ENCODE measurements around the gene EPM2A.

- TF ChIP-seq CTCF (IDR thresholded peaks at IDR 0.05), result no peak
- no peak for TF ChIP-seq POLR2A (IDR thresholded peaks at IDR 0.05)
These were observed 17.3 kb upstream of the EPM2A start for GRCh38 chr6:145752638-145753037.

Data from right lobe of liver (tissue), 4 donors.